Muscle layer of colon (tissue), 2 donors: Measurements from ENCODE around the gene FRZB.

Experiments used
- H3K27ac ChIP-seq: one replicate; pipeline ENCODE4 v1.7.0; 2013; ENCODE audit warnings: low read depth, mild to moderate bottlenecking, low read length, moderate library complexity
- H3K27me3 ChIP-seq, 2 donors: one replicate each; pipeline ENCODE4 v1.7.0; 2013; ENCODE audit warnings: low read length in 2 of 2, mild to moderate bottlenecking in 2 of 2; ENCODE audit not compliant: insufficient read depth in 2 of 2, control insufficient read depth in 1 of 2
- H3K36me3 ChIP-seq: one replicate; pipeline ENCODE4 v1.7.0; 2013; ENCODE audit warnings: mild to moderate bottlenecking, low read length; ENCODE audit not compliant: insufficient read depth
- H3K4me1 ChIP-seq: one replicate; pipeline ENCODE4 v1.7.0; 2013; ENCODE audit warnings: mild to moderate bottlenecking, low read length; ENCODE audit not compliant: insufficient read depth
- H3K4me3 ChIP-seq, 2 donors: one replicate each; pipeline ENCODE4 v1.7.0; 2013; ENCODE audit warnings: low read length in 2 of 2, low read depth in 1 of 2, mild to moderate bottlenecking in 1 of 2, moderate library complexity in 1 of 2
- H3K9ac ChIP-seq: one replicate; pipeline ENCODE4 v1.7.0; 2013; ENCODE audit warnings: low read length
- H3K9me3 ChIP-seq: one replicate; pipeline ENCODE4 v1.7.0; 2013; ENCODE audit warnings: mild to moderate bottlenecking, low read length
- donor health status: abdominal sarcoma.
- donor health status: Adenocarcinoma of cecum.

FRZB gene

DNA sequence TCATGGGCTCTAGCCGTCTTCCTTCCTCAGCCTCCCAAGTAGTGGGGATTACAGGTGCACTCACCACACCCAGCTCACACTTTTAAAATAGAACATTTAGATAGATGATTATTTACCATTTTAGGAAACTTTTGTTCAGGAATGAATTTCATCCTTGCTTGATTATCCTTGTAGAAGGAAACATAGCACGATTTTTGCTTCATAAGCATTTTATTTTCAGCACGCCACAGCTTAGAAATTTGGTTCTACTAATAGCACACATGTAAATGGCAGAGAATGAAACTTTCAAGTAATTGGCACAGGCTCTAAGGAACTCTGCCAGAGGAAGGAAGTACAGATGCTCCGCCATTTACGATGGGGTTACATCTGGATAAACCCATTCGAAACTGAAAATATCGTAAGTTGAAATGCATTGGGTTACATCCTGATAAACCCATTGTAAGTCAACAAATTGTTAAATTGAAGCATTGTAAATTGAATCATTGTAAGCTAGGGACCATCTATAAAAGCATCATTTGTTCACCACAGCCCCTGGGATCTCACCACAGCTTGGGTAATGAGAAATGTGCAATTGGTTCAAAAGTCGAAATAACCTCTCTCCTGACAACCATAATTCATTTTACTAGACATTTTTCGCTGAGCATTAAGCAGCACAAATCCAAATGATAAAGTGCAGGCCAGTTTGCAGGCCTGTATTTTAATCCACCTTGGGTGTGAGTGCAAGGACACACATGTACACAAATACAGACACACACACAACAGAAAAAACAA, 33.2 kb downstream of the FRZB start:
- H3K4me3 ChIP-seq, result no peak overlapping the region
- no peaks in the 10 kb centered on the region for H3K36me3 ChIP-seq
- no peaks in the 10 kb centered on the region for H3K27me3 ChIP-seq
- H3K9me3 ChIP-seq, result no peaks in the 10 kb centered on the region
- H3K9ac ChIP-seq, result no peak overlapping the region
- no peaks in the 10 kb centered on the region for H3K4me1 ChIP-seq
- no peak overlapping the region for H3K27ac ChIP-seq

DNA sequence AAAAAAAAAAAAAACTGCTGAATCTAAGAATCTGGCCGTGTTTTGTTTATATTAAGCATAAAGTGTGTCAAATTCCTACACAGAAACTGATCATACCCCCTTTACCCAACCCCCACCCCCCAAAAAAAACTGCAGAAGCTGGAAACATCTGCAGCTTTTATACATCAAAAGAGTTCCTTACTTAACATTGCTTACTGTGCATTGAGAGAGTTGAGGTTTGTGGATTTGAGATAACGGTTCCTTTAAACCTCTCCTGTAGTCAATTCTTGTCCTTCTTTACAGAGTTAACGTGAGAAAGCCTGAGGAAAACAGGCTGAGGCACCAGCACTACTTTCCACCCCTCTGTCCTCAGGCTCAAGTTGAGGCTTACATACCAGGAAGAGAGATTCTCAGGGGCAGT, 34.5 kb downstream of the FRZB start:
- Histone ChIP-seq H3K27me3 (no peaks in the 10 kb centered on the region), H3K4me3 (no peak overlapping the region), H3K36me3 (no peaks in the 10 kb centered on the region), H3K9me3 (no peaks in the 10 kb centered on the region), H3K9ac (no peak overlapping the region), H3K4me1 (peaks cover 8% of the 10 kb centered on the region), H3K27ac (no peak overlapping the region)

DNA sequence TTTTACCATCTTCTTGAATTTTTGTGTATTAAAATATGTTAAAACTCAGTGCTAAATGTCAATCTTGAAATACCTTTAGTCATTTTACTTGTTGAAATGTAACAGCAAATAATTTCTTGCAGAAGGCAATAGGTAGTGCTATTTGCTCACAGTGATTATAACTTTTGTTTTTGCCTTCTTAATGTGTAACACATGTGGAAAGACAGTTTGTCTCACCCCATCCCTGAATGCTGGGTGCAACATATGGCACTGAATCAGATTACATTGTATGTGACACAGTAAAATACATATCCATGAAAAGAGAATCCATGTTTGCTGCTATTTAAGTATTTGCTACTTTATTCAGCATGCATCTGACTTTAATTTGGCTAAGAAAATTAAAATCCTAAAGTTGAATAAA, 35.3 kb downstream of the FRZB start:
- Histone ChIP-seq H3K27ac (no peak overlapping the region), H3K27me3 (no peaks in the 10 kb centered on the region), H3K4me1 (peaks cover 14% of the 10 kb centered on the region)

DNA sequence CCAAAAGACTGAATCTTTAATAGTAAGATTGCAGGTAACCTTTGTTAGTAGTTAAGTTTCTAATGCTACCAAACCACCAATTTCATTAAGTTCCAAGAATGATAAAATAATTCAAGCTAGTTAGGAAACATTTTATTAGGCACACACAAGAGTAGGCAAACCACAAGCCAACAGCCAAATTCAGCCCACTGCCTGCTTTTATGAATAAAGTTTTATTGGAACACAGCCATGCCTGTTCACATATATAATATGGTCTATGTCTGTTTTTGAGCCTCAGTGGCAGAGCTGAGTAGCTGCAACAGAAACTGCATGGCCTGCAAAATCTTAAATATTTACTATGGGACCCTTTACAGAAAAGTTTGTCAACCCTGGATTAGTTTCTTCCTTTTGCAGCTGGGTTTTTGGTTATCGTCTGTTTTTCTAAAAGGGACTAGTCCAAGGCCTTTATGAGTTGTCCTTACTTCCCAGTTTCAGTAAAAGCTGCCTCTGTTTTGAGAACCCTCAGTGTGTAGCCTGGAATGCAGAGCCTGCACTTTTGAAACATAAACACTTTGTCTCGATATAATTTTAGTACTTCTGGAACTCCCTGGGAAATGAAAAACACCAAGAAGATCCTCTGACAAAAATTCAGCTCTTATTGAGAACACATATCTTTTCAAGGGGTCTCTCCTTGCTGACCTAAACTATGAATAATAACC, 39.1 kb downstream of the FRZB start:
- Histone ChIP-seq H3K9ac (no peak overlapping the region), H3K36me3 (no peaks in the 10 kb centered on the region), H3K27me3 (no peaks in the 10 kb centered on the region), H3K27ac (no peak overlapping the region), H3K9me3 (no peaks in the 10 kb centered on the region), H3K4me1 (peaks cover 18% of the 10 kb centered on the region), H3K4me3 (no peak overlapping the region)

More for the DNA sequence above, 35.3 kb downstream of the FRZB start:
- no peak overlapping the region for H3K9ac ChIP-seq
- H3K36me3 ChIP-seq, result no peaks in the 10 kb centered on the region
- H3K4me3 ChIP-seq, result no peak overlapping the region
- no peaks in the 10 kb centered on the region for H3K9me3 ChIP-seq

DNA sequence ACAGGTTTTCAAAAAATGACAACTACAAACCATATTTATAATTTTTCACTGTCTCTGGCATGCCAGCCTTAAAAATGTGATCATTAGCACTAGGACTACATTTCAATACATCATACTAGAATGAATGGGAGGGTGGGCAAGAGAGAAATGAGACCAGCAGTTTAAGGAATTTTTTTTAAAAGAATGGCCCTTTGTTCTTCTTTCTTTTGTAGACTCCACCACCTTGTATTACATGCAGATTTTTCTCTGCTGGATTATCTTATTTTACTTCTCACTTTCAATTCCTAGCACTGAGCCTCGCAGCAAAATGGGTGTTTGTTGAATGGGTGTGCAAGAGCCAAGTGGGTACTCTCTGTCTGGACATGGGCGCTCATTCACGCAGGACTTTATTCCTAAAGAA, 39.9 kb downstream of the FRZB start:
- Histone ChIP-seq H3K9ac (no peak overlapping the region), H3K4me1 (peaks cover 18% of the 10 kb centered on the region), H3K4me3 (no peak overlapping the region), H3K27ac (no peak overlapping the region), H3K36me3 (no peaks in the 10 kb centered on the region), H3K27me3 (no peaks in the 10 kb centered on the region), H3K9me3 (no peaks in the 10 kb centered on the region)

DNA sequence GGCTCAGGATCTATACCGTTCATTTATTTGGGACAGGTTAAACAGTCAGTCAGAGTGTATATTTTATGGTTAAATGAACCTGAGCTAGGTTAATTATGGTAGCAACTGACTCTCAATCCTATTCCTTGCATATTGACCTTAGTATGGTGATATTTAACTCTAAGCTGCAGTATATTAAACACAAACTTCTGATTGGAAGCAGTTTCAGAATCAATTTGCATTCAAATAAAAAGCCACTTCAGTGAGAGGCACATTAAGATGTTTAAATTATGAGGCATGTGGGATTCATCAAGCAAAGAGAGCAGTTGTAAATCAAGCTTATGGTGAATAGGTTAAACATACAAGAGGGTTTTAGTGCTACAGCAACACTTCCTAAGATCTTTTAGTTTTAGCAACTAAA, 40.4 kb downstream of the FRZB start:
- no peak overlapping the region for H3K27ac ChIP-seq
- peaks cover 18% of the 10 kb centered on the region for H3K4me1 ChIP-seq
- H3K9me3 ChIP-seq, result no peaks in the 10 kb centered on the region
- H3K9ac ChIP-seq, result no peak overlapping the region
- no peaks in the 10 kb centered on the region for H3K36me3 ChIP-seq
- no peak overlapping the region for H3K4me3 ChIP-seq
- no peaks in the 10 kb centered on the region for H3K27me3 ChIP-seq

- no peaks in the 10 kb centered on the region for H3K27me3 ChIP-seq
- H3K4me1 ChIP-seq, result peaks cover 18% of the 10 kb centered on the region
- no peak overlapping the region for H3K4me3 ChIP-seq
- no peak overlapping the region for H3K27ac ChIP-seq
- H3K36me3 ChIP-seq, result no peaks in the 10 kb centered on the region
- no peaks in the 10 kb centered on the region for H3K9me3 ChIP-seq
- H3K9ac ChIP-seq, result no peak overlapping the region
Measured at GRCh38 chr2:182824767-182825158, 41.7 kb downstream of the FRZB start.

DNA sequence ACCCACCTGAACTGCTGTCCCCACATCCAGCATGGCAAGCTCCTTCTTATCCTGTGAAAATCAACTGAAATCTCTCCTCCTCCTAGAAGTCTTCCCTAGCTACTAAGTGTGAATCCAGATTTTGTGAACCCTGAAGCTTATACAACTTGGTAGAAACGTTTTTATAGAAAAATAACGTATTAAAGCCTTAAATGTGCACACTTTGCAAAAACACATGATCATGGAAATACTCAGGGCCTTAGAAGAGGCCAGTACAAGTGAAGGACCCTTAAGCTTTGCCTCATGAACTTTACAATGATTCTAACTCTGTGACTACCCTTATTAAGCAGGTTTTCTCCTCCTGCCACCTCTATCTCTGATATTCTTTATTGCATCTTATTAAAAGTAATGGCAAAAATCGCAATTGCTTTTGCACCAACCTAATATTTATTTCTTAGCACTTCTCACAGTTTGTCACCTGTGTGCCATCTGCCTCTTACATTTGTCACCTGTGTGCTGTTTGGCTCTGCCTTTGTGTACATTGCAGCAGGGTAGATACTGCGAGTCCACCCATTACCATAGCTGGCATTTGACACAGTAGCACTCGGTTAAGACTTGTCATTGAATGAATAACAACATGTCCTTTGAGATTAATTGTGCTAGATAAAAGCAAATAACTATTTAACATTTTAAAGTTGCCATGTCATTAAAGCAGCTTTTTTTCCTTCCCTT, 42.2 kb downstream of the FRZB start:
- H3K36me3 ChIP-seq, result no peaks in the 10 kb centered on the region
- no peaks in the 10 kb centered on the region for H3K27me3 ChIP-seq
- peaks cover 18% of the 10 kb centered on the region for H3K4me1 ChIP-seq
- no peaks in the 10 kb centered on the region for H3K9me3 ChIP-seq
- no peak overlapping the region for H3K4me3 ChIP-seq
- no peak overlapping the region for H3K27ac ChIP-seq
- no peak overlapping the region for H3K9ac ChIP-seq

DNA sequence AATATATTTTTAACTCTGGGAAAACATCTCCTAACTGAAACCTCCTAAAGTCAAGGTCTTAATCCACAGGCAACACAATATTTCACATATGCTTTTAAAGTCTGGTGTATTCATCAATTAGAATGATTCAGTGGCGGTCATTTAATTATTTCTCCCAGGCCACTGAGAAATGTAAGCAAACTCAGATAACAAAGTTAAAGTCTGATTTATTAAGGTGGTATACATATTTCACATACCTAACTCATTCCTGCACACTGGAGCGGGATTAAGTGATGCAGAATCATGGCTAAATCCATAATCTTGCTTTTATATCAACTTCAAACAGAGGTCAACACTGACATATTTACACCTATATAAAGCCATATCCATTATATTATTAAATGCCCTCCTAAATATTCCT, 43.7 kb downstream of the FRZB start:
- Histone ChIP-seq H3K36me3 (no peaks in the 10 kb centered on the region), H3K27ac (no peak overlapping the region), H3K4me3 (no peak overlapping the region), H3K4me1 (peaks cover 29% of the 10 kb centered on the region), H3K9me3 (no peaks in the 10 kb centered on the region), H3K27me3 (no peaks in the 10 kb centered on the region), H3K9ac (no peak overlapping the region)

DNA sequence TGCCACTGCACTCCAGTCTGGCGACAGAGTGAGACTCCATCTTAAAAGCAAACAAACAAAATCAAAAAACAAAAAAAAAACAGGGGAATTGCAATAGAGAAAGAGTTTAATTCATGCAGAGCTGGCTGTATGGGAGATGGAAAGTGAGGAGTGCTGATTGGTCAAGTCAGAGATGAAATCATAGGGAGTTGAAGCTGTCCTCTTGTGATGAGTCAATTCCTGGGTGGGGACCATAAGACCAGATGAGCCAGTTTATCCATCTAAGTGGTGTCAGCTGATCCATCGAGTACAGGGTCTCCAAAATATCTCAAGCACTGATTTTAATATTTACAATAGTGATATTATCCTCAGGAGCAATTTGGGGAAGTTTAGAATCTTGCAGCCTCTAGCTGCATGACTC, 45.3 kb downstream of the FRZB start:
- H3K36me3 ChIP-seq, result no peaks in the 10 kb centered on the region
- H3K9me3 ChIP-seq, result no peaks in the 10 kb centered on the region
- H3K9ac ChIP-seq, result no peak overlapping the region
- no peak overlapping the region for H3K27ac ChIP-seq
- no peaks in the 10 kb centered on the region for H3K27me3 ChIP-seq
- peaks cover 16% of the 10 kb centered on the region for H3K4me1 ChIP-seq
- no peak overlapping the region for H3K4me3 ChIP-seq

- no peaks in the 10 kb centered on the region for H3K9me3 ChIP-seq
- no peak overlapping the region for H3K27ac ChIP-seq
- peaks cover 10% of the 10 kb centered on the region for H3K4me1 ChIP-seq
- no peak overlapping the region for H3K4me3 ChIP-seq
- no peak overlapping the region for H3K9ac ChIP-seq
- H3K36me3 ChIP-seq, result no peaks in the 10 kb centered on the region
- H3K27me3 ChIP-seq, result no peaks in the 10 kb centered on the region
Measured at GRCh38 chr2:182819412-182819811, 47.0 kb downstream of the FRZB start.
